Suppressor macrophage treated with lipopolysaccharide for 1 hour (primary cell): Measurements from ENCODE around the gene RAB37.

ENCODE experiments used
- DNase-seq, 3 donors: peaks; one replicate each; pipeline ENCODE4 v3.0.0-alpha.2; 2020 to 2022

RAB37 gene

GRCh38 chr17:74728702-74729075, 8.4 kb upstream of the RAB37 start:
- no peak for DNase-seq

- DNase-seq: no peak
These were observed 7.7 kb upstream of the RAB37 start for GRCh38 chr17:74729368-74729767.

GRCh38 chr17:74729866-74730265, 7.2 kb upstream of the RAB37 start:
- DNase-seq: no peak

GRCh38 chr17:74730491-74731346, 6.3 kb upstream of the RAB37 start:
- DNase-seq: peak; percentile 31 to 53 (median 44)

GRCh38 chr17:74731347-74731605, 5.8 kb upstream of the RAB37 start:
- no peak for DNase-seq

GRCh38 chr17:74732042-74732867, 4.8 kb upstream of the RAB37 start:
- no peak for DNase-seq

- DNase-seq: no peak
These were observed 3.5 kb upstream of the RAB37 start for GRCh38 chr17:74733365-74734122.

GRCh38 chr17:74734256-74734655, 2.8 kb upstream of the RAB37 start:
- no peak for DNase-seq

GRCh38 chr17:74737299-74738050, 419 bp downstream of the RAB37 start:
- peak; percentile 68 to 78 (median 73) for DNase-seq

GRCh38 chr17:74738051-74738996, 1.3 kb downstream of the RAB37 start:
- DNase-seq: peak in 1 of 3 donors; percentile 31

- DNase-seq: no peak
These were observed 2.3 kb downstream of the RAB37 start for GRCh38 chr17:74739227-74739831.

- DNase-seq: peak in 2 of 3 donors; percentile 37 to 48
These were observed 3.1 kb downstream of the RAB37 start for GRCh38 chr17:74740173-74740572.

GRCh38 chr17:74740641-74741387, 3.8 kb downstream of the RAB37 start:
- DNase-seq: no peak

GRCh38 chr17:74742153-74742515, 5.1 kb downstream of the RAB37 start:
- peak in 2 of 3 donors; percentile 31 to 37 for DNase-seq

GRCh38 chr17:74742978-74743545, 6.0 kb downstream of the RAB37 start:
- no peak for DNase-seq

- DNase-seq: no peak
These were observed 6.7 kb downstream of the RAB37 start for GRCh38 chr17:74743755-74744154.

GRCh38 chr17:74744349-74744713, 7.3 kb downstream of the RAB37 start:
- DNase-seq: no peak

- DNase-seq: peak; percentile 83 to 88 (median 87)
These were observed 7.9 kb downstream of the RAB37 start for GRCh38 chr17:74744714-74745547.

- no peak for DNase-seq
These were observed 8.6 kb downstream of the RAB37 start for GRCh38 chr17:74745548-74746177.
